Testis (tissue), 3 donors: ENCODE measurements around the gene SHISA4. TPM values are rescaled to one million over a fixed set of nuclear protein-coding genes. Genes with fewer than 3 reads are reported as not detected.

ENCODE experiments used
- DNase-seq: peaks from one replicate; pipeline ENCODE4 v3.0.0-alpha.2; 2019
- H3K27ac ChIP-seq, 2 donors: fragments of 200-600 bp; sonication (generic); one replicate each; pipeline ENCODE4 v1.5.1; 2019
- H3K27me3 ChIP-seq: fragments of 200-600 bp; sonication (generic); one replicate; pipeline ENCODE4 v1.5.1; 2019
- H3K36me3 ChIP-seq: fragments of 200-600 bp; sonication (generic); one replicate; pipeline ENCODE4 v1.5.1; 2017; ENCODE audit warnings: low read depth; ENCODE audit errors: missing control alignments
- H3K4me1 ChIP-seq: fragments of 200-600 bp; sonication (generic); one replicate; pipeline ENCODE4 v1.5.1; 2019
- H3K4me3 ChIP-seq, 2 donors: fragments of 200-600 bp; sonication (generic); one replicate each; pipeline ENCODE4 v1.5.1; 2017 to 2019
- H3K9me3 ChIP-seq: fragments of 200-600 bp; sonication (generic); one replicate; pipeline ENCODE4 v1.5.1; 2017
- CTCF ChIP-seq, 3 experiments: fragments of 450-650 bp in 2 of 3; fragments of 200-600 bp in 1 of 3; sonication (generic) in 1 of 3; IDR thresholded peaks; one replicate each; pipeline ENCODE4 v1.5.1; 2016 to 2019; ENCODE audit warnings: antibody characterized with exemption in 3 of 3, mild to moderate bottlenecking in 2 of 3, moderate library complexity in 1 of 3
- POLR2A ChIP-seq: fragments of 450-650 bp; IDR thresholded peaks from one replicate; pipeline ENCODE4 v1.6.1; 2017; ENCODE audit warnings: antibody characterized with exemption, mild to moderate bottlenecking, moderate library complexity
- WGBS, 2 donors: methylation state at CpG; one replicate each; pipeline ENCODE4 v1.1.5; 2018; 5-methylcytosine and 5-hydroxymethylcytosine counted together
- intact Hi-C: fragments of 100-400 bp; cut with DNase I; formaldehyde crosslinking; loops from one replicate; pipeline ENCODE4 v1.15.1; 2023; ENCODE audit warnings: low total_unique reads
- polyA plus RNA-seq: library from polyadenylated mRNA; stranded (reverse); fragments of 350-450 nt; fragmentation: Illumina TruSeq; extraction: RNeasy Lipid Tissue Mini Kit (QIAGEN cat#74804); gene quantifications from one replicate; pipeline ENCODE4 v1.2.3, GENCODE V29; 2014; ENCODE audit warnings: low read depth, low replicate concordance; ENCODE audit not compliant: insufficient read depth
- total RNA-seq, 2 donors: library from RNA; depleted of rRNA; stranded (reverse); fragments of >200 nt; gene quantifications; one replicate each; pipeline ENCODE4 v1.2.3, GENCODE V29; 2016

SHISA4 gene
- total and polyA plus RNA-seq, 3 donors from 2014 or later, result 32.6 to 48.0 (median 45.5) TPM

- WGBS, 2 donors, result 69% methylated on average over 2 of the region's 2 CpGs
- peak overlapping the region in 1 of 2 donors; percentile 3 for H3K27ac ChIP-seq
- intact Hi-C loops, result no loop called here
- H3K36me3 ChIP-seq, result no peaks in the 10 kb centered on the region
- no peak overlapping the region for H3K4me3 ChIP-seq
- peaks cover 24% of the 10 kb centered on the region for H3K4me1 ChIP-seq
- TF ChIP-seq CTCF (IDR thresholded peaks at IDR 0.05), result no peak
- TF ChIP-seq POLR2A, result no peak
- H3K27me3 ChIP-seq, result no peaks in the 10 kb centered on the region
- DNase-seq, result no peak
- H3K9me3 ChIP-seq, result no peaks in the 10 kb centered on the region
These were observed 36.5 kb downstream of the SHISA4 start for GRCh38 chr1:201925301-201925567.

- intact Hi-C loops, result no loop called here
- H3K36me3 ChIP-seq, result no peaks in the 10 kb centered on the region
These were observed 37.4 kb downstream of the SHISA4 start for GRCh38 chr1:201925981-201926645.

GRCh38 chr1:201928266-201928665 lies 39.6 kb downstream of the SHISA4 start:
- TF ChIP-seq CTCF (IDR thresholded peaks at IDR 0.05) (no peak), POLR2A (no peak)
- intact Hi-C loops, result no loop called here
- no peaks in the 10 kb centered on the region for H3K9me3 ChIP-seq
- 77 to 87% methylated on average over 3 of the region's 3 CpGs for WGBS, 2 donors
- peaks cover 22% of the 10 kb centered on the region for H3K4me1 ChIP-seq
- no peaks in the 10 kb centered on the region for H3K36me3 ChIP-seq
- H3K27me3 ChIP-seq, result no peaks in the 10 kb centered on the region
- DNase-seq, result no peak
- no peak overlapping the region for H3K27ac ChIP-seq
- H3K4me3 ChIP-seq, result no peak overlapping the region

More at GRCh38 chr1:201925981-201926645, 37.4 kb downstream of the SHISA4 start:
- Histone ChIP-seq H3K4me1 (peaks cover 22% of the 10 kb centered on the region), H3K27ac (peak overlapping the region; percentile 33 to 58), H3K9me3 (no peaks in the 10 kb centered on the region), H3K4me3 (no peak overlapping the region), H3K27me3 (no peaks in the 10 kb centered on the region)
- WGBS, 2 donors, result 49 to 66% methylated on average over 5 of the region's 5 CpGs
- no peak for DNase-seq
- TF ChIP-seq CTCF (IDR thresholded peaks at IDR 0.05), result no peak
- no peak for TF ChIP-seq POLR2A

- TF ChIP-seq POLR2A (no peak), CTCF (IDR thresholded peaks at IDR 0.05) (no peak)
- no peak overlapping the region for H3K4me3 ChIP-seq
- intact Hi-C loops, result no loop called here
- H3K27me3 ChIP-seq, result no peaks in the 10 kb centered on the region
- no peak overlapping the region for H3K27ac ChIP-seq
- no peaks in the 10 kb centered on the region for H3K9me3 ChIP-seq
- peaks cover 21% of the 10 kb centered on the region for H3K4me1 ChIP-seq
- DNase-seq, result no peak
- 56 to 66% methylated on average over 4 of the region's 4 CpGs for WGBS, 2 donors
- H3K36me3 ChIP-seq, result no peaks in the 10 kb centered on the region
These were observed 41.4 kb downstream of the SHISA4 start for GRCh38 chr1:201930137-201930536.

- H3K36me3 ChIP-seq, result no peaks in the 10 kb centered on the region
- 73 to 85% methylated on average over 5 of the region's 5 CpGs for WGBS, 2 donors
- H3K4me1 ChIP-seq, result peaks cover 16% of the 10 kb centered on the region
These were observed 42.1 kb downstream of the SHISA4 start for GRCh38 chr1:201930803-201931202.

More at GRCh38 chr1:201930803-201931202, 42.1 kb downstream of the SHISA4 start:
- Histone ChIP-seq H3K27ac (no peak overlapping the region), H3K9me3 (no peaks in the 10 kb centered on the region), H3K4me3 (no peak overlapping the region), H3K27me3 (no peaks in the 10 kb centered on the region)
- TF ChIP-seq POLR2A (no peak), CTCF (IDR thresholded peaks at IDR 0.05) (no peak)
- no peak for DNase-seq
- intact Hi-C loops, result no loop called here
